UCSD-AML1 (cell line): ENCODE measurements around the gene TLE5.
"Not testable (repeated sequence)": the region's sequence is repeated elsewhere in the genome, so short reads cannot be mapped to it uniquely, and the experiment has no call there.

ENCODE experiments used
- DNase-seq: peaks from one replicate; lab custom pipeline; 2025; ENCODE audit not compliant: unreplicated experiment; lab: John Stamatoyannopoulos, UW

Gene TLE5

DNA sequence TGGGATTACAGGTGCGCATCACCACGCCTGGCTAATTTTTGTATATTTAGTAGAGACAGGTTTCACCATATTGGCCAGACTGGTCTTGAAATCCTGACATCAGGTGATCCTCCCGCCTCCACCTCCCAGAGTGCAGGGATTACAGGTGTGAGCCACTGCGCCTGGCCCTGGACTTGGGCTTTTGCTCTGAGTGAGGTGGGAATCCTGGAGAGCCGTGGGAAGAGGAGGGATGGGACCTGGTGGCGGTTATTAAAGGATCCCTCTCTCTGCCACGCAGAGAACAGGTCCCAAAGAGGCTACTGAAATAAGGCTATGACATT, 1.7 kb upstream of the TLE5 start:
- DNase-seq, result no peak

GRCh38 chr19:3061182-3062161, 823 bp downstream of the TLE5 start:
- peak; percentile 52 for DNase-seq

DNA sequence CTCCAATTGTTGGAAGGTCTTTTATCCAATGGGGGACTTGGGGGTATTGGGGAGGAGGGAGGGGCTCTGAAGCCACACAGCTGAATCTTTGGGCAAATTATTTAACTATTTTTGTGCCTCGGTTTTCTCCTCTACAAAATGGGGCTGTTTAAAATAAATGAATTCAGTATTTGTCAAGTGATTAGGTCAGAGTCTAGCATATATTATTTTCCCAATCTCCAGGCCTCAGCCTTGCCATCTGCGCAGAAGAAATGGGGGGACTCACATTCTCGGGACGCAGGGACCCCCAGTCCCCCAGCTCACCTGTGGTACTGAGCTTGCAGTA, 1.5 kb downstream of the TLE5 start:
- no peak for DNase-seq

DNA sequence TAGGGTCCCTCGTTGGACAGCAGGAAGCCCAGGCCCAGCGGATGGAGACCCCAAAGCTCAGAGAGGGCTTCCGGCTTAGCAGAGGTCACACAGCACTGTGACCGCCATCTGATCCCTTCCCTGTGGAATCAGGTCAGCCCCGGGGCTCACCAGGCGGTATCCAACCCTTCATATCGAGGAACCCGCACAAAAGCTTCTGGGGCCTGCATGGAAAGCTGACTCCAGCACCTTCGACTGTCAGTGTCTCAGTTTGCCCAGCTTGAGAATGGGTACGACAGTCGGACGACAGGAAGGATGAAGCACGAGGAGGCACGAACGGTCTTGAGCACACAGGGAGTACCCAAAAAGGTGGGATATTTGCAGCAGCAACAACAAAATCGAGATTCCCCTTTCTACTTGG, 2.6 kb downstream of the TLE5 start:
- no peak for DNase-seq

- no peak for DNase-seq
These were observed 3.4 kb downstream of the TLE5 start for GRCh38 chr19:3058821-3059314.

DNA sequence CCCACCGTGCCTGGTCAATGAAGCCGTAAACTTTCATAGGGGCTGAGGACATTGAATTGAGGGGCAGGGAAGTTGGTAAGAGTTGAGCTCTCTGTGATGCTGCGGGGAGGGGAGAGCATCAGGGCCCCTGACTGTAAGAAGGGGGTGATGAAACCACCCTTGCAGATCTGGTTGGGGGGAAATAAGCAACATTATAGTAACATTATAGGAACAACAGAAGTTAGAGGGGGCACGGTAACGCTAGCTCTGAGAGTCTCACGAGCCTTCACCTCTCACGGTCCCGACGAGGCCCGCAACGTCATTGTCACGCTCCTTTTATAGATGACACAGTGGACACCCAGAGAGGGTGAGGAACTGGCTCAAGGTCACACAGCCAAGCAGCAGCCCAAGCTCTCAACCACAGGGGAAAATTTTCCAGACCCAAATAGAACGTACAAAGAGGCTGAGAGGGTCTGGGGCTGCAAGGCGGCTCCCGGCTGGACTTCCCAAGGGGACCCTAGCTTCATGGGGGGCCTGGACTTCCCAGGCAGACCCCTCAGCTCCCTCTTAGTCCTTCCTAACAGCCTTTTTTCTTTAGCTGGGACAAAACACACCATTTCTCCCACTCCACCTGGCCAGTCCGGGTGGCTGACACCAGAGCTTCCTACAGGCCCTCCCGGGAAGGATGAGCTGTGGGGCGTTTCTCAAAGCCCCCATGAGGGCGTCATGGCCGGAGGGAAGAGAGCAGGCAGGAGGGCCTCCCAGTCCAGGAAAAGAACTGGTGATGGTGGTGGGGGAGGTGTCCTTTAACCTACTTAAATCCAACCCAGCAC, 4.1 kb downstream of the TLE5 start:
- no peak for DNase-seq

DNA sequence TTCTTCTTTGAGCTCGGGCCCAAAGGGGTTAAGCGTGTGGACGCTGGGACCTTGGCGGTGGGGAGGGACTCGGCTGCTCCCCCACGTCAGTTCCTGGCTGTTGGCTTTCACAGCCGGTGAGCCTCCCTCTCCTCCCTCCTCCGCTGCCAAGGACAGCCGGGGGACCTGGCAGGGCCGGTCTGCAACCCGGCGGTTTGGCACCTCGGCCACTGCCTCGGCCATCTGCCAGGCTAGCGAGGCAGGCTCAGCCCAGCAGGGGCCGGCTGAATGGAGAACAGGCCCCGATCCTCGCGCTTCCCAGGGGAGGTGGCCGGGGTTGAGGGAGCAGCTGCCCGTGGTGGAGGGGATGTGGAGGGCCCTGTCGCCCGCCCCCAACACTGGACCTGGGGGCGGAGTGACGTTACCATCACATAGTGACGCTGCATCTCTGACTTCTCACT, 5.0 kb downstream of the TLE5 start:
- DNase-seq, result no peak

DNA sequence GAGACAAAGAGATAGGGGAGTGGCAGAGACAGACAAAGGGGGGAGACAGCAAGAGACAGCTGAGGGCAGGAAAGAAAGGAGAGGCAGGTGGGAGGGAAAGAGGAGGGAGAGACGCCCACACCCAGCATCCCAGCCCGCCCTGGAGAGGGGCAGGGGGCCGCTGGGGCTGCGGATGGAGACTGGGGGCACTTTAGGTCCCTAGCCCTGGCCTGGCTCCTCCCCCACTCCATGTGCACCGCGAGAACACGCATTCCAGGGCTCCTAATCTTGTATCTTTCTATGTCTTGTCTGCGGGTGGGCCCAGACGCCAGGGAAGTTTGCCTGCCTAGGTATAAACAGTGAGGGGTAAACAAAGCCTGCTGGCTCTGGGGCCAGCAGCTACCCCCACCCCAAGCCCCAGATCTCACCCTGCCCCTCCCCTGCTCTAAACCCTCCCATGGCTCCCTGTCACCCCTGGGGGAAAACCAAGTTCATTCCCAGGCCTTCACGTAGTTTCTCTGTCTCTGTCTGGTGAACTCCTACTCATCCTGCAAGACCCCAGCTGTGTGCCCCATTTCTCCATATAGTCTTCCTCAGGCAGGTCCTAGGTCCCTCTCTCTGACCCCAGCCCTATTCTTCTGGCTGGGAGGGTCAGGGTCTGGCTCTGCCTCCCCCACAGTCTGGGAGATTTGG, 5.7 kb downstream of the TLE5 start:
- no peak for DNase-seq

DNA sequence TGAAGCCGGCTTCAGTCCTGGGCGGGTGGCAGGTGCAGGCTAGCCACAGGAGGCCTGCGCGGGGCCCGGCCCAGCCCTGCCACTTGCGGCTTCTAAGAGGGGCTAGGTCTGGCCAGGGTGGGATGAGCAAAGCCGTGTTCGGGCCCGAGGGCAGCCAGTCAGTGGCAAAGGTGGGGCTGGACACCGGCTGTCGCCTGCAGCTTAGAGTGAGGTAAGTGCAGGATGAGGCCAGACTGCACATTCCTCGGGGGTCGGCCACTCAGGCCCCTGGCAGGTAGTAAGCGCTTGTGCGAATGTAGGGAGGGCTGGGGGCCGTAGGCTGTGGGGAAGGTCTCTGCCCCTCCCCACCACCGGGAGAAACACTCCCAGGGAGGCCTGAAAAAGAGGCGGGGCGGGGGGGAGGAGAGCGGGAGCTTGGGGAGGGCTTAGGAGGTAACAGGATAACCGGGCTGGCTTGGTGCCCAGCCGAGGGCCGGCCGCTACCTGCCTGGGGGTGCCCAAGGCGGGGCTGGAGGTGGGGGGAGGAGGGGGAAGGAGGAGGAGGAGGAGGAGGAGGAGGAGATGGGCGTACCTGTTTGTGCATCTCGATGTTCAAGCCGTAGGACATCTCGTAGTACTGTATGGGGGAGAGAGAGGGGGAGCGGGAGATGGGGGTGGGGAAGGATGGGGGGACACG, 6.4 kb downstream of the TLE5 start:
- no peak for DNase-seq

GRCh38 chr19:3054972-3055740, 7.1 kb downstream of the TLE5 start:
- DNase-seq, result no peak

GRCh38 chr19:3054265-3054971, 7.9 kb downstream of the TLE5 start:
- no peak for DNase-seq

DNA sequence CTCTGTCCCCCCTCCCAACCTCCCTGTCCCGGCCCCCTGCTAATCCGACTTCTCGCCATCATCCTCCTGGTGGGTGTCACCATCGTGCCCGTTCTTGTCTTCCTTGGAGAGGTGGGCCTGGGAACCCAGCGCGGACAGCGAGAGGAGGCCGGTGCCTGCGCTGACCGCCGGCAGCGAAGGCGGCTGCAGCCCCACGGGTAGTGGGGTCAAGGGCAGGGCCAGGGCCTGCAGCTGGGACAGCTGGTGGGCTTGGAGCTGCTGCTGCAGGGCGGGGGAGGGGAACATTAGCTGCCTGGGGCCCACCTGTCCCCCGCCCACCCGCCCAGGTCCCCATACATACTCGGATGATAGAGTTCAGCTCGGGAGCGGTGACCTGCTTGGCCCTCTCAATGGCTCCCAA, 8.5 kb downstream of the TLE5 start:
- no peak for DNase-seq

GRCh38 chr19:3053218-3053621, 9.1 kb downstream of the TLE5 start:
- DNase-seq, result no peak

DNA sequence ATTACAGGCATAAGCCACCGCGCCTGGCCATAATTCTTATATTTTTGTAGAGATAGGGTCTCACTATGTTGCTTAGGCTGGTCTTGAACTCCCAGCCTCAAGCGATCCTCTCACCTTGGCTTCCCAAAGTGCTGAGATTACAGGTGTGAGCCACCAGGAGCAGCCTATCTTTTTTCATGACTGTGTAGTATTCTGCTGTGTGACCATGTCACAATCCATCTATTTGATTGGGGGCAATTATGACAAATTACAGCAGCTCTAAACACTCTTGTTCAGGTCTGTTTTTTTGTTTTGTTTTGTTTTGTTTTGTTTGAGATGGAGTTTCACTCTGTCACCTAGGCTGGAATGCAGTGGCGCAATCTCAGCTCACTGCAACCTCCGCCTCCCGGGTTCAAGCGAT, 12.3 kb downstream of the TLE5 start:
- DNase-seq, result not testable (repeated sequence)

GRCh38 chr19:3049089-3049488, 13.2 kb downstream of the TLE5 start:
- DNase-seq, result no peak

- no peak for DNase-seq
These were observed 14.1 kb downstream of the TLE5 start for GRCh38 chr19:3048190-3048533.

DNA sequence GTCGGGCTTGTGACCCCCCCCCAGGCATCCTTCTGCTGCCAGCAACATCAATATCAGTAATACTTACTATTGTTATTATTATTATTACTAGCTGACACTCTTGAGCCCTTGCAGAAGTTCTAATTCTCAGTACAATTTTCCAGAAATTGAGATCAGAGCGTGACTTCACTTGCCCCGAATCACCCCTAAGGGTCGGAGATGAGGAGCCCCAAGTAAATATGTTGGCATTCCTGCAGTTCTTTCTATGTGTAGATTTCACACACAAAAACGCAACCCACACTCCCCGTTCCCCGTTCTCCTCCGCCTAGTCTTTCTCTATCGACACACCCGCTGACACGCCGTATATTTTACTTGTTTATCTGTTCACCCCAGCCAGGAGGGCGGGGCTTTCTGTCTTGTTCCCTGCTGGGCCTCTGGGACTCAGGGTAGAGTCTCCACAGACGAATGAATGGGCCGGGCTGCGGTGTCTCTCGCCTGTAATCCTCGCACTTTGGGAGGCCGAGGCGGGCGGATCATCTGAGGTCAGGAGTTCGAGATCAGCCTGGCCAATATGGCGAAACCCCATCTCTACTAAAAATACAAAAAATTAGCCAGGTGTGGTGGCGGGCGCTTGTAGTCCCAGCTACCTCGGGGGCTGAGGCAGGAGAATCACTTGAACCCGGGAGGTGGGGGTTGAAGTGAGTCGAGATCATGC, 14.7 kb downstream of the TLE5 start:
- DNase-seq, result peak; percentile 39

GRCh38 chr19:3046698-3047495, 15.4 kb downstream of the TLE5 start:
- DNase-seq, result no peak
